Activated CD4-positive, alpha-beta memory T cell treated with anti-CD3 and anti-CD28 coated beads for 36 hours (primary cell): ENCODE results near the gene LMF1. TPM values are rescaled to one million over a fixed set of nuclear protein-coding genes. Genes with fewer than 3 reads are reported as not detected.
"Not testable (repeated sequence)": the region's sequence is repeated elsewhere in the genome, so short reads cannot be mapped to it uniquely, and the experiment has no call there.

Source experiments
- CTCF ChIA-PET: fragments of 350-600 bp; sonication (Branson Sonifier 250); formaldehyde crosslinking; loops from one replicate; lab custom pipeline; 2021; ENCODE audit warnings: antibody characterized with exemption, inconsistent platforms; lab: Charles Lee
- POLR2A ChIA-PET: fragments of 350-600 bp; sonication (Branson Sonifier 250); formaldehyde crosslinking; loops from one replicate; lab custom pipeline; 2021; ENCODE audit warnings: antibody characterized with exemption; lab: Charles Lee
- DNase-seq: peaks from one replicate; pipeline ENCODE4 v3.0.0-alpha.2; 2020
- H3K27ac Mint-ChIP-seq: one replicate; pipeline ENCODE4 v1.8.0; 2021; ENCODE audit warnings: mixed read lengths
- H3K27me3 Mint-ChIP-seq: one replicate; pipeline ENCODE4 v1.8.0; 2021; ENCODE audit warnings: mixed read lengths
- H3K36me3 Mint-ChIP-seq: one replicate; pipeline ENCODE4 v1.8.0; 2021; ENCODE audit warnings: mixed read lengths
- H3K4me1 Mint-ChIP-seq: one replicate; pipeline ENCODE4 v1.8.0; 2021; ENCODE audit warnings: low read depth, mixed read lengths
- H3K4me3 Mint-ChIP-seq: one replicate; pipeline ENCODE4 v1.8.0; 2021; ENCODE audit warnings: mild to moderate bottlenecking, mixed read lengths
- H3K9me3 Mint-ChIP-seq: one replicate; pipeline ENCODE4 v1.8.0; 2021; ENCODE audit warnings: mixed read lengths
- intact Hi-C: fragments of 100-400 bp; cut with micrococcal nuclease; formaldehyde crosslinking; loops from one replicate; pipeline ENCODE4 v1.15.1; 2023
- total RNA-seq, 2 experiments: library from RNA; stranded (reverse); gene quantifications; one replicate each; pipeline ENCODE4 v1.2.3, GENCODE V29; 2021

The LMF1 gene
- total RNA-seq, 2 experiments from 2014 or later: 14.4 to 15.4 TPM

DNA sequence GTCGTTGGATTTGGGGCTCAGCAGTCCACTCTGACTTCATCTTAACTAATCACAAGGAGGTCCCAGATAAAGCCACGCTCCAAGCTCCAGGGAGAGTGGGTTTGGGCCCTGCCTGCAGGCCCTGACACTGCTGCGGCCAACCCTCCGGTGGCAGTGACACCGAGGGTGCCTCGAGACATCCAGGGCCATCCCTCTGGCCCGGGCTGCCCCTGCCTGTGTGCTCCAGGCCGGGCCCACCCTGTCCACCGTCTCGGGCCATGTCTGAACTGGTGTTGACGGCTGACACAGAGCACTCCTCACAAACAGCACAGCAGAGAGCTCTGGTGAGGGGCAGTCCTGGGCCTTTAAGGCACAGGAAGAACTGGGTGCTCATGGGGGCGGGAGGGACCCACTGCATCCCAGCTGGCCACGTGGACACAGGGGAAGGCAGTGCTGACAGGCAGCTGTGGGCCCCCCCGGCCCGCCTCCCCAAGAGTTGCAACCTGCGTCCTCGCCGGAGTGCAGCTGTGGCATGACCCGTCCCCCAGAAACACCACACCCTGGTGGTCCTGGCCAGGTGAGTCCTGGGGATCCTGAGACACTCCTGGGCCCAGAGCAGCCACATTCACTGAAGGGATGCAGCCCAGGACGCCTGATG, 80.0 kb downstream of the LMF1 start:
- no peaks in the 10 kb centered on the region for H3K4me1 Mint-ChIP-seq
- no peaks in the 10 kb centered on the region for H3K36me3 Mint-ChIP-seq
- no peak for DNase-seq
- no peak overlapping the region for H3K27ac Mint-ChIP-seq
- no peaks in the 10 kb centered on the region for H3K27me3 Mint-ChIP-seq
- intact Hi-C loops: no loop called here
- POLR2A ChIA-PET: no interaction called here
- H3K9me3 Mint-ChIP-seq: no peaks in the 10 kb centered on the region
- no peak overlapping the region for H3K4me3 Mint-ChIP-seq
- CTCF ChIA-PET: no interaction called here

DNA sequence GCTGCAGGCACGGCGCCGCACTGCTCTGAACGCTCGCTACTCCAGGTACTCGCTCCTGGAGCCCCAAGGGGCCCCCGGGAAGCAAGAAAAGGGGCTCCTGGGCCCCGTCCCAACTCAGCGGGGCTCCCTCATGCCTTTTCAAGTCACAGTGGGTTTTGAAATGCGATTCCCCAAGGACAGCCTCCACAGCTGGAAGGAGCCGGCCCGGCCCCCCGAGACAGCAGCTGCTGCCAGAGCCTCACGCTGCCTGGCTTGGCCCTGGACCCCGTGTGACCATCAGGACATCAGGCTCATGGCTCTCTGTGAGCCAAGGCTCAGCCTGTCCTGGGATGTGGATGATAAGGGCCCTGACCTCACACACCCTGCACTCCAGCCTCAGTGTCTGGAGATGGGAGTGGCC, 80.6 kb downstream of the LMF1 start:
- ChIA-PET CTCF (no interaction called here), POLR2A (no interaction called here)
- Mint-ChIP-seq H3K4me1 (no peaks in the 10 kb centered on the region), H3K27me3 (no peaks in the 10 kb centered on the region), H3K27ac (no peak overlapping the region), H3K4me3 (no peak overlapping the region), H3K9me3 (no peaks in the 10 kb centered on the region), H3K36me3 (no peaks in the 10 kb centered on the region)
- DNase-seq: no peak
- intact Hi-C loops: no loop called here

DNA sequence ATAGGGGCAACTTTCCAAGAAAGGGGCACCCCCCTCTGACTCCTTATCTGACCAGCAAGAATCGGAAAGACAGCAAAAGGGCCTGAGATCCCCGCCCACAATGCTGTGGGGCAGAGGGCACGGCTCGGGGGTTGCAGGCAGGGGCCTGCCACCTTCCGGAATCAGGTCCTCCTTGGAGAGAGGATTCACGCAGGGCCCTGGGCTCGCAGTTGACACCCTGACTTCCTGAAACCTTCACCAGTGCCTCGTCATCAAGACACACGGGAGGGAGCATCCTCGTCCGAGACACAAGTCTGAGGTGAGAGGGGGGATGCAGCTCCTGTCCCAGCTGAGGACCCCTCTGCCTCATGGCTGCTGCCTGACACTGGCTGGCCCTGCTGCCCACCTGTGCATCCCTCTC, 81.2 kb downstream of the LMF1 start:
- Mint-ChIP-seq H3K4me1 (no peaks in the 10 kb centered on the region), H3K4me3 (no peak overlapping the region), H3K27me3 (no peaks in the 10 kb centered on the region), H3K36me3 (no peaks in the 10 kb centered on the region), H3K9me3 (no peaks in the 10 kb centered on the region), H3K27ac (no peak overlapping the region)
- ChIA-PET CTCF (no interaction called here), POLR2A (interaction anchor here (0.8 kb wide), 1 partner anchor 13 kb away, joined by 3 read pairs; no protein-coding TSS in a partner anchor)
- DNase-seq: no peak
- intact Hi-C loops: no loop called here

DNA sequence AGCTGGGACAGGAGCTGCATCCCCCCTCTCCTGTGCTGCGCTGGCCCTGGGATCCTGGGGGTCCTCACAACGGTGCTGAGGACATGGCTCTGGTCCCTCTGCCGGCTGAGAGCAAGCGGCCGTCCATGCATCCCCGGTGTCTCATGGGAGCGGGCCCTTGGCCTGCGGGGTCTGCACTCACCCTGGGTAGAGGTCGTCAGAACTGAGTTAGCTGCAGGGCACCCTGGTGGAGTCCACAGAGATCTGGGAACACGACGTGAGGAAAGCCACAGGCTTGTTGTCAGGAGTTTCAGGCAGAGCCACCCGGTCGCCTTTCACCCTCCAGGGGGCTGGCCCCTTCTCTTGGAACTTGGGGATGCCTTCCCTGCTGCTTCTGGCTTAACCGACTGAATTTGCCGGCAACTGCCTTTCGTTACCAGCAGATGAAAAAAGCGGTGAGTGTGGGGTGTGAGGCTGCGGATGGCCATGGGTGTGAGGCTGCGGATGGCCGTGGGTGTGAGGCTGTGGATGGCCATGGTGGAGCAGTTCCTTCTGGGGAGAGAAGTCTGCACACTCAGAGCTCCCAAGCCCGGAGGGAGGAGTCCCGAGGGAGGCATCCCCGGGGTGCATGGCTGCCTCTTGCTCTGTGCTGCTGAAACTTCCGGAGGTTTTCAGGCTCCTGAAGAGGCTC, 81.7 kb downstream of the LMF1 start:
- Mint-ChIP-seq H3K9me3 (no peaks in the 10 kb centered on the region), H3K27ac (no peak overlapping the region), H3K36me3 (no peaks in the 10 kb centered on the region), H3K27me3 (no peaks in the 10 kb centered on the region), H3K4me3 (no peak overlapping the region), H3K4me1 (no peaks in the 10 kb centered on the region)
- CTCF ChIA-PET: no interaction called here
- POLR2A ChIA-PET: interaction anchor here (0.8 kb wide), 1 partner anchor 12 kb away, joined by 3 read pairs; no protein-coding TSS in a partner anchor
- intact Hi-C loops: no loop called here
- DNase-seq: no peak

DNA sequence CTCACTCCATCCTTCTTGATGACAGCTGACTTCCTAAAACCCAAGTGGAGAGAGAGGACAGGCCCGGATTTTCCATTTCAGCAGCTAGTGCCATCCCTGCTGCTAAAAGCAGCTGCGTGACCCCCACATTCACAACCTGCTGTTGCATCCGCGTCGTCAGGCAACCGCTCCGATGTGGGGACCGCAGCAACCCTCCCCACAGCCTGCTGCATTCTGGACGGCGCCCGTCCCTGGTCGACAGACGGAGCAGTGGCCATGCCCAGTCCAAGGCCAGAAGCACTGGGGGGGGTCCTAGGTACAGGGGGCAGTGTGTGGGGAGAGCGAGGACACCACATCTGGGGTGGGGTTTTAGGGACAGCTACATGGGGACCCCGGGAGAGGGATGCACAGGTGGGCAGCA, 82.3 kb downstream of the LMF1 start:
- H3K9me3 Mint-ChIP-seq, H3K4me3 Mint-ChIP-seq, H3K4me1 Mint-ChIP-seq, H3K36me3 Mint-ChIP-seq, CTCF ChIA-PET, H3K27ac Mint-ChIP-seq, POLR2A ChIA-PET, DNase-seq, H3K27me3 Mint-ChIP-seq, intact Hi-C loops: not testable (repeated sequence)

DNA sequence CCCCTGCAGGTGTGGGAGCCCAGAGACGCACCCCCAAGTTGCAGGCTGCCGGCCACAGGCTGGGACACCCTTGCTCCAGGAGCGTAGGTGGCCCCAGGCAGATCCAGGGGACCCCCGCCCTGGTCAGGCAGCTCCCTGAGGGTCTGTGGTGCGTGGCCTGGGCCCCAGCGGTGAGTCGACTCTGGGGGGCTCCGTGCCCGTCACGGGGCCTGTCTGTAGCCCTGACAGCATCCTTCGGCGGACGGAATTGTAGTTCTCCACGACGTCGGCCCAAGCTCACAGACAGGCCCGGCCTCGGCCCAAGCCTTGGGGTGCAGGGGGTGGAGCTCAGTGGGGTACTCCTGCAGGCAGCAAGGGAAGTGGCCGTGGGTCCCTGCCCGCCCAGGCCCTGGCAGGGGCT, 82.9 kb downstream of the LMF1 start:
- H3K4me1 Mint-ChIP-seq: no peaks in the 10 kb centered on the region
- no peak for DNase-seq
- POLR2A ChIA-PET: no interaction called here
- H3K9me3 Mint-ChIP-seq: no peaks in the 10 kb centered on the region
- H3K4me3 Mint-ChIP-seq: no peak overlapping the region
- H3K27me3 Mint-ChIP-seq: no peaks in the 10 kb centered on the region
- CTCF ChIA-PET: no interaction called here
- no peaks in the 10 kb centered on the region for H3K36me3 Mint-ChIP-seq
- no peak overlapping the region for H3K27ac Mint-ChIP-seq
- intact Hi-C loops: no loop called here

DNA sequence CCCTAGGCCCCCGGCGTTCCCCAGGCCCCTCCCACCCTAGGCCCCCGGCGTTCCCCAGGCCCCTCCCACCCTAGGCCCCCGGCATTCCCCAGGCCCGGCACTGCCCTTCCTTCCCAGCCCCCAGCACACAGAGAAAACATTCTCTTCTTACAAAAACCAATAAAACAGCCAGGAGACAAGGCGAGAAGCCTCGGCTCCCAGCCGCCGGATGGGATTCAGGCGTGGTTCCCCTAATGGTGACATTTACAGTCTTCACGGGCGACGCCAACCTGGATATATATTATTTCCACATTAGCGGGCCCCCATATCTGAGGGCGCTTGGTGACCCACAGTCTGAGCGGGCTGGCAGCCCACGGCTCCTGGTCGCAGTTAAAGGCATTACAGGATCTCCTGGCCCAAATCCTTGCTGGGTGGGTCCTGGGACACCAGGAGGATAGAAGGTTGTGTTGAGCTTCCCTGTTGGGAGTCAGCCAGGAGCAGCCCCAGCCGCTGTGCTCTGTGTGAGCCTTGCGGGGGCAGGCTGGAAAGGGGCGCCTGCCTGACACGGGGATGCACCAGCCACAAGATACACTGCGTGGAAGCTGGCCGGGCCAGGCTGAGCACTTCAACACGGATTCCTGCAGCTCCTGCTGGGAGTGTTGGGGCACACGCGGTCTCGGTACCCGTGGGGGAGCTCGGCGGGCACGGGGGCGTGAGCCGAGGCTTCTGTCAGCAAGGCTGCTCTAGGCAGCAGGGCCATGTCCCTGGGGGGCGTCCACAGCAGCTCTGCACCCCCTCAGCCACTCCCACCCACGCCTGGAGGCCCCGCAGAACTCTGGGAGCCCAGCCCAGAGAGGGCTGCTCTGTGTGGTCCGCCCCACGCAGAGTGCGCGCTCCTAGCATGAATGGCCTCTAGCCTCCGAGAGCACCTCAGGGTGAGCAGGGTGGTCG, 83.7 kb downstream of the LMF1 start:
- intact Hi-C loops: no loop called here
- Mint-ChIP-seq H3K4me3 (no peak overlapping the region), H3K36me3 (no peaks in the 10 kb centered on the region), H3K27ac (no peak overlapping the region), H3K4me1 (no peaks in the 10 kb centered on the region), H3K9me3 (no peaks in the 10 kb centered on the region), H3K27me3 (no peaks in the 10 kb centered on the region)
- ChIA-PET CTCF (no interaction called here), POLR2A (no interaction called here)
- DNase-seq: no peak

DNA sequence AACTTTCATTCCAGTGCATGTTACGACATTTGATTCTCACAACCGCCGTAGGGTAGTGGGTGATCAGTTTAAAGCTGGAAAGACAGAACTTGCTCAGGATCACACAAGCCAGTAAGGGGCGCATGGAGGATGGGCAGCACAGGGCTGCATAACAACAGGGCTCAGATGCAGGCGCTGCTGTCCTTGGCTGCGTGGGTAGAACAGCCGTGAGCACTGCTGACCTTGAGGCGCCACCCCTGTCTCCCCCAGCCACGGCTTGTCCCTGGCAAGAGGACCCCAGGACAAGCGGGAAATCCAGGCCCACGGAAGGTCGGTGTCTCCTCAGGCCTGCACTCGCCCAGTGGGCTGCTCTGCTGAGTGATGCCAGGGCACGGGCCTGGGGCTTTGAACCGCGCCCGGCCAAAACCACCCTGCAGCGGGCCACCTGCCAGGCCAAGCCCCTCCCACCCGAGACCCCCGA, 84.7 kb downstream of the LMF1 start:
- H3K27me3 Mint-ChIP-seq: no peaks in the 10 kb centered on the region
- POLR2A ChIA-PET: no interaction called here
- H3K9me3 Mint-ChIP-seq: no peaks in the 10 kb centered on the region
- intact Hi-C loops: no loop called here
- no peak overlapping the region for H3K4me3 Mint-ChIP-seq
- CTCF ChIA-PET: no interaction called here
- no peaks in the 10 kb centered on the region for H3K36me3 Mint-ChIP-seq
- no peak for DNase-seq
- no peaks in the 10 kb centered on the region for H3K4me1 Mint-ChIP-seq
- no peak overlapping the region for H3K27ac Mint-ChIP-seq

DNA sequence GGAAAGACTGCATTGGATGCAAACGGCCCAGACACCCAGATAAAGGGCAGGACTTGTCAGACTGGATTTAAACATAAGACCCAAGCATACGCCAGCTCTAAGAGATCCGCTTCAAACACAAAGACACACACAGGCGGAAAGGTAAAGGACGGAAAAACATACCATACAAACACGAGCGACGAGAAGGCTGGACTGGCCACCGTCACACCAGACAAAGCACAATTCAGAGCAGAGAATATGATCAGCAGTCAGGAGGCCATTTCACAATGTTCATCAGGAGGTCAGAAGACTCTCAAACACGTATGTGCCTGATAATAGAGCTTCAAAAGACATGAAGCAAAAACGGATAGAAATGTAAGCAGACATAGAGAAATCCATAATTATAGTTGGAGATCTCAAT, 85.4 kb downstream of the LMF1 start:
- no peak overlapping the region for H3K4me3 Mint-ChIP-seq
- ChIA-PET CTCF (no interaction called here), POLR2A (no interaction called here)
- no peaks in the 10 kb centered on the region for H3K36me3 Mint-ChIP-seq
- no peaks in the 10 kb centered on the region for H3K4me1 Mint-ChIP-seq
- no peak for DNase-seq
- intact Hi-C loops: no loop called here
- H3K9me3 Mint-ChIP-seq: no peaks in the 10 kb centered on the region
- no peaks in the 10 kb centered on the region for H3K27me3 Mint-ChIP-seq
- no peak overlapping the region for H3K27ac Mint-ChIP-seq

DNA sequence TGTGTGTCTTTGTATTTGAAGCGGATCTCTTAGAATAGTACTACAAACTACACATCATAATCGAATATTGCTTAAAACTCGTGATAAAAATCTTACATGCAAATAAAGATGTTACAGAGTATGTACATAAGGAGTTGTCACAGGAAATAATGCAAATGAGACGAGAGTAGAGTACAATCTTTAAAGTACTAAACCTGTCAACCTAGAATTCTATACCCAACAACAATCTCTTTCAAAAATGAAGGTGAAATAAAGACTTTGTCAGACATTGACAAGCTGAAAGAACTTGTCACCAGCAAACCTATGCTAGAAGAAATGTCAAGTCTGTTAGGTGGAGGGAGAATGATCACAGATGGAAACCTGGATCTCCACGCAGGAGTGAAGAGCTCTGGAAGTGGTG, 86.6 kb downstream of the LMF1 start:
- Mint-ChIP-seq H3K4me1 (no peaks in the 10 kb centered on the region), H3K27me3 (no peaks in the 10 kb centered on the region), H3K9me3 (no peaks in the 10 kb centered on the region), H3K36me3 (no peaks in the 10 kb centered on the region), H3K4me3 (no peak overlapping the region), H3K27ac (no peak overlapping the region)
- ChIA-PET CTCF (no interaction called here), POLR2A (no interaction called here)
- intact Hi-C loops: no loop called here
- DNase-seq: no peak

DNA sequence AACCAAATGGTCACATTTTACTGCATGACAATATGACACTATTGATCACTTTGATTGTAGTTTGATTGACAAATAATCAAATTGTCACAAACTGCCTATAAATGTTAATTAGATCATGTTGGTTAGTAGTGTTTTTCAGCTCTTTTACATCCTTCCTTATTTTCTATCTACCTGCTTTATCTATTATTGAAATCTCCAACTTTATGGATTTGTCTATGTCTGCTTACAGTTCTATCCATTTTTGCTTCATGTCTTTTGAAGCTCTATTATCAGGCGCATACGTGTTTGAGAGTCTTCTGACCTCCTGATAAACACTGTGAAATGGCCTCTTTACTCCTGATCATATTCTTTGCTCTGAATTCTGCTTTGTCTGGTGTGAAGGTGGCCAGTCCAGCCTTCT, 87.0 kb downstream of the LMF1 start:
- no peaks in the 10 kb centered on the region for H3K36me3 Mint-ChIP-seq
- no peak for DNase-seq
- POLR2A ChIA-PET: no interaction called here
- no peaks in the 10 kb centered on the region for H3K9me3 Mint-ChIP-seq
- intact Hi-C loops: no loop called here
- no peaks in the 10 kb centered on the region for H3K4me1 Mint-ChIP-seq
- no peaks in the 10 kb centered on the region for H3K27me3 Mint-ChIP-seq
- CTCF ChIA-PET: no interaction called here
- no peak overlapping the region for H3K27ac Mint-ChIP-seq
- no peak overlapping the region for H3K4me3 Mint-ChIP-seq

DNA sequence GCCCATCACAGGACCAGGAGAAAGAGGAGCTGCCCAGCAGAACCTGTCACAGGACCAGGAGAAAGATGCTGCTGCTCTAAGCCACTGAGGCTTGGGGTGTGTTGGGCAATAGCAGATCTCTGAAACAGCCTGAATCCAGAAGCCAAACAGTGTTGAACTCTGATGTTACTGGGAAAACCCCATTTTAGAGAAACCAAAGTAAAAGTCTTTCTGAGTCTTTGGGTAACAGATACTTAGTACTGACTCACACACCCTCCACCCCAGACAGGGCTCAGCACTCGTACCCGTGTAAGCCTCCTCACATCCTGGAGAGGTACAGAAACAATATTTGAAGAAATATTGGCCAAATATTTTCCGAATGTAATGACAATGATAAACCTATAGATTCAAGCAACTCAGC, 87.4 kb downstream of the LMF1 start:
- ChIA-PET CTCF (no interaction called here), POLR2A (no interaction called here)
- Mint-ChIP-seq H3K36me3 (no peaks in the 10 kb centered on the region), H3K4me1 (no peaks in the 10 kb centered on the region), H3K27me3 (no peaks in the 10 kb centered on the region), H3K9me3 (no peaks in the 10 kb centered on the region), H3K27ac (no peak overlapping the region), H3K4me3 (no peak overlapping the region)
- intact Hi-C loops: no loop called here
- no peak for DNase-seq
